HG03066 (cell line): ENCODE data around the gene RPS18.
"Not testable (repeated sequence)": the region's sequence is repeated elsewhere in the genome, so short reads cannot be mapped to it uniquely, and the experiment has no call there.

ENCODE experiments used
- ATAC-seq: cut with Tn5 transposase; IDR thresholded peaks from one replicate; pipeline ENCODE4 v1.9.1; 2021; ENCODE audit warnings: low read depth; ENCODE audit not compliant: unreplicated experiment

The RPS18 gene

GRCh38 chr6:33271468-33272274 is at the start of gene RPS18, which contains the start of gene VPS52:
RPS18 (plus strand) TSS chr6:33272075; CDS start chr6:33272120, 45 bp downstream.
VPS52 (minus strand) TSS chr6:33271876; CDS start chr6:33271675, 201 bp downstream.
- peak; percentile 84 for ATAC-seq

GRCh38 chr6:33226503-33227120 is 45.3 kb upstream of the RPS18 start:
- not testable (repeated sequence) for ATAC-seq

GRCh38 chr6:33235221-33235634 is 36.6 kb upstream of the RPS18 start:
- ATAC-seq, result no peak

GRCh38 chr6:33236328-33236727 is 35.5 kb upstream of the RPS18 start:
- ATAC-seq, result no peak

GRCh38 chr6:33236852-33237251 is 35.0 kb upstream of the RPS18 start:
- no peak for ATAC-seq

GRCh38 chr6:33237741-33238140 is 34.1 kb upstream of the RPS18 start:
- no peak for ATAC-seq

GRCh38 chr6:33241968-33242367 is 29.9 kb upstream of the RPS18 start:
- no peak for ATAC-seq

- ATAC-seq, result no peak
Measured at GRCh38 chr6:33243476-33243875, 28.4 kb upstream of the RPS18 start.

- ATAC-seq, result peak; percentile 38
Measured at GRCh38 chr6:33247977-33248642, 23.8 kb upstream of the RPS18 start.

- peak; percentile 3 for ATAC-seq
Measured at GRCh38 chr6:33248643-33248931, 23.3 kb upstream of the RPS18 start.

GRCh38 chr6:33248932-33249731 is 22.7 kb upstream of the RPS18 start:
- ATAC-seq, result peak; percentile 88

GRCh38 chr6:33249732-33250630 is 21.9 kb upstream of the RPS18 start:
- no peak for ATAC-seq

- no peak for ATAC-seq
Measured at GRCh38 chr6:33250731-33251130, 21.1 kb upstream of the RPS18 start.

- no peak for ATAC-seq
Measured at GRCh38 chr6:33251395-33252012, 20.4 kb upstream of the RPS18 start.

GRCh38 chr6:33252759-33253158 is 19.1 kb upstream of the RPS18 start:
- no peak for ATAC-seq

GRCh38 chr6:33254591-33254990 is 17.3 kb upstream of the RPS18 start:
- no peak for ATAC-seq

- ATAC-seq, result no peak
Measured at GRCh38 chr6:33259032-33259431, 12.8 kb upstream of the RPS18 start.

GRCh38 chr6:33262490-33262889 is 9.4 kb upstream of the RPS18 start:
- ATAC-seq, result not testable (repeated sequence)

GRCh38 chr6:33264015-33264414 is 7.9 kb upstream of the RPS18 start:
- no peak for ATAC-seq
